Neuronal stem cell (in vitro differentiated cells): Measurements from ENCODE around the gene XAB2.
A peak's percentile ranks its signal among the peaks of the same experiment; 100 is the strongest.

Source experiments
- DNase-seq: peaks from one replicate; pipeline ENCODE4 v3.0.0-alpha.2; 2013; ENCODE audit warnings: low spot score
- H2AFZ ChIP-seq: one replicate; pipeline ENCODE4 v1.6.1; 2013; ENCODE audit warnings: mild to moderate bottlenecking, low read length, inconsistent platforms
- H2AK5ac ChIP-seq: 2 replicates; pipeline ENCODE4 v1.6.1; 2013; ENCODE audit warnings: low read depth, mild to moderate bottlenecking, inconsistent platforms, low read length, moderate library complexity, mixed read lengths
- H2BK120ac ChIP-seq: 2 replicates; pipeline ENCODE4 v1.6.1; 2013; ENCODE audit warnings: low read depth, mild to moderate bottlenecking, inconsistent platforms, low read length, moderate library complexity, mixed read lengths
- H2BK12ac ChIP-seq: one replicate; pipeline ENCODE4 v1.6.1; 2013; ENCODE audit warnings: low read length, inconsistent platforms
- H2BK15ac ChIP-seq: 2 replicates; pipeline ENCODE4 v1.6.1; 2013; ENCODE audit warnings: mild to moderate bottlenecking, low read length, inconsistent platforms, mixed read lengths
- H2BK5ac ChIP-seq: one replicate; pipeline ENCODE4 v1.6.1; 2013; ENCODE audit warnings: inconsistent platforms, mild to moderate bottlenecking, low read length, moderate library complexity
- H3K14ac ChIP-seq: one replicate; pipeline ENCODE4 v1.6.1; 2013; ENCODE audit warnings: low read length, inconsistent platforms
- H3K18ac ChIP-seq: 2 replicates; pipeline ENCODE4 v1.6.1; 2013; ENCODE audit warnings: low read length, inconsistent platforms
- H3K23ac ChIP-seq: 2 replicates; pipeline ENCODE4 v1.6.1; 2013; ENCODE audit warnings: low read depth, mild to moderate bottlenecking, mixed read lengths, low read length, inconsistent platforms; ENCODE audit not compliant: poor library complexity
- H3K27ac ChIP-seq: replicated peaks from 3 replicates; pipeline ENCODE4 v1.5.1; 2013; ENCODE audit warnings: low read length, inconsistent platforms
- H3K27me3 ChIP-seq, 3 experiments: 2 replicates each; pipeline ENCODE4 v1.6.1; 2013; ENCODE audit warnings: low read length in 3 of 3, mild to moderate bottlenecking in 2 of 3, inconsistent platforms in 1 of 3, low read depth in 1 of 3, mixed read lengths in 1 of 3, moderate library complexity in 1 of 3; ENCODE audit not compliant: control insufficient read depth in 3 of 3, insufficient read depth in 3 of 3
- H3K36me3 ChIP-seq, 2 donors: replicated peaks in 1 of 2; 2 replicates each; pipeline ENCODE4 v1.6.1; 2013; ENCODE audit warnings: low read length in 2 of 2; ENCODE audit not compliant: control insufficient read depth in 2 of 2, insufficient read depth in 2 of 2
- H3K4ac ChIP-seq: 2 replicates; pipeline ENCODE4 v1.6.1; 2013; ENCODE audit warnings: inconsistent platforms, mild to moderate bottlenecking, low read length, moderate library complexity
- H3K4me1 ChIP-seq, 2 donors: 1 replicate in 1 of 2; 2 replicates in 1 of 2; pipeline ENCODE4 v1.6.1; 2013; ENCODE audit warnings: low read length in 2 of 2, low read depth in 1 of 2; ENCODE audit not compliant: control insufficient read depth in 2 of 2, insufficient read depth in 1 of 2
- H3K4me2 ChIP-seq: one replicate; pipeline ENCODE4 v1.6.1; 2013; ENCODE audit warnings: mild to moderate bottlenecking, low read length, inconsistent platforms; ENCODE audit not compliant: insufficient read depth, poor library complexity, severe bottlenecking
- H3K4me3 ChIP-seq, 2 donors: 2 replicates each; pipeline ENCODE4 v1.5.1; 2013; ENCODE audit warnings: low read length in 2 of 2, mild to moderate bottlenecking in 2 of 2, inconsistent platforms in 1 of 2, moderate library complexity in 1 of 2
- H3K79me1 ChIP-seq: one replicate; pipeline ENCODE4 v1.6.1; 2013; ENCODE audit warnings: low read depth, mild to moderate bottlenecking, inconsistent platforms, low read length, moderate library complexity
- H3K9ac ChIP-seq: one replicate; pipeline ENCODE4 v1.6.1; 2013; ENCODE audit warnings: mild to moderate bottlenecking, low read depth, low read length, inconsistent platforms; ENCODE audit not compliant: poor library complexity
- H3K9me3 ChIP-seq, 2 donors: replicated peaks in 1 of 2; 2 replicates each; pipeline versions ENCODE3 to v1.6.1; 2013; ENCODE audit warnings: low read length in 2 of 2, mild to moderate bottlenecking in 2 of 2, inconsistent platforms in 1 of 2, low read depth in 1 of 2, mixed read lengths in 1 of 2, moderate library complexity in 1 of 2; ENCODE audit not compliant: control insufficient read depth in 2 of 2, insufficient read depth in 1 of 2
- H4K8ac ChIP-seq: one replicate; pipeline ENCODE4 v1.6.1; 2013; ENCODE audit warnings: low read depth, mild to moderate bottlenecking, inconsistent platforms, low read length, moderate library complexity
- H4K91ac ChIP-seq: one replicate; pipeline ENCODE4 v1.6.1; 2013; ENCODE audit warnings: low read length, low read depth, mild to moderate bottlenecking, inconsistent platforms; ENCODE audit not compliant: poor library complexity
- WGBS, 2 donors: extraction: QIAGEN DNeasy Blood & Tissue Kit; methylation state at CpG; one replicate each; pipeline ENCODE4 v1.1.7; 2013; ENCODE audit warnings: missing lambda C conversion rate in 2 of 2, mixed read lengths in 1 of 2; ENCODE audit not compliant: insufficient read length in 2 of 2, insufficient replicate concordance in 1 of 2; ENCODE audit errors: extremely low coverage in 2 of 2; 5-methylcytosine and 5-hydroxymethylcytosine counted together

XAB2 gene

DNA sequence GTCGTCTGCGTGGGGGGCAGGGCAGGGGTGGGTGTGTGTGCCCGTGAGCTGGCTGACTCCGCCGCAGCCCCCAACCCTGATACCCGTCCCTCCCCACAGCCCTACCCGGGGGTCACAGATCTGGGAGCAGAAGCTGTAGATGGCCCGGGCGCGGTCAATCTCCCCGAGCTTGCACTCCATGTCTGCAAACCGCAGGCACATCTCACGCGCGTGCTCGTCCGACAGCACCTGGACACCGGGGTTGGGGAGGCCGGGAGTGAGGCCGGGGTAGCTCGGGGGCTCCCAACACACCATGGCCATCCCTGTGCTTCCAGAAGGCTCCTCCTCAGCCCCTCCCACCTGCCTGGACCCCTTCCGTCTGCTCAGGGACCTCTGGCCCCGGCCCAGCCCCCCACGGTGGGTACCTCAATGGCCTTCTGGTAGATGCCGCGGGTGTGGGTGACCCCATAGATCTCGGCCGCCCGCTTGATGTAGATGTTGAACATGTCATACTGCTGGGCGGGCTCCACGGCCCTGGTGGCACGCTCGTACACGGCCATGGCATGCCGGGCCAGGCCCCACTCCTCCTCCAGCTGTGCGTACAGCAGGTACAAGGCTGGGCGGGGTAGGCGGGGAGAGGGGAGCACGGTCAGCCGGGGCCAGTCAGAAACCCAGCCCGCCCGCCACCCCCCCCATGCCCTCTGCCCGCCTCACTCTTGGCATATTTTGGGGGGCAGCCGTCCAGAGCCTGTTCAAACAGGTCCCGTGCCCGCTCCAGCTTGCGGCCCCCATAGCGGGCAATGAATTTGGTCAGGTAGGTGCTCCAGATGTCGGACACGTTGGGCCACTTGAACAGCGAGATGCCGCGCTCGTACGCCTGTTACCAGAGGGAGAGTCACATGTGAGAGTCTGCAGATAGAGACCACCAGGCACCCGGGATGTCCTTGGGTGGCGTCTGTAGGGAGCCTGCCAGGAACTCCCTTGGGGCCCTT, 8.6 kb downstream of the XAB2 start:
- Histone ChIP-seq H3K4me1 (no peaks in the 10 kb centered on the region), H3K18ac (no peak overlapping the region), H2BK12ac (no peak overlapping the region), H3K27ac (no peak overlapping the region), H4K8ac (no peak overlapping the region), H2BK120ac (no peak overlapping the region), H4K91ac (no peak overlapping the region), H3K23ac (no peak overlapping the region), H3K9me3 (no peaks in the 10 kb centered on the region), H3K36me3 (peaks cover 44 to 75% of the 10 kb centered on the region in 2 donors), H2AFZ (no peak overlapping the region), H3K27me3 (no peaks in the 10 kb centered on the region), H3K4me2 (no peak overlapping the region), H2BK15ac (no peak overlapping the region), H3K4ac (no peak overlapping the region), H3K79me1 (peaks cover 11% of the 10 kb centered on the region), H3K9ac (peak overlapping the region; percentile 44), H3K14ac (no peak overlapping the region), H3K4me3 (no peak overlapping the region), H2BK5ac (peak overlapping the region; percentile 24), H2AK5ac (no peak overlapping the region)
- DNase-seq: no peak
- WGBS, 2 donors: no CpG with 5 or more reads among the region's 57 CpGs

DNA sequence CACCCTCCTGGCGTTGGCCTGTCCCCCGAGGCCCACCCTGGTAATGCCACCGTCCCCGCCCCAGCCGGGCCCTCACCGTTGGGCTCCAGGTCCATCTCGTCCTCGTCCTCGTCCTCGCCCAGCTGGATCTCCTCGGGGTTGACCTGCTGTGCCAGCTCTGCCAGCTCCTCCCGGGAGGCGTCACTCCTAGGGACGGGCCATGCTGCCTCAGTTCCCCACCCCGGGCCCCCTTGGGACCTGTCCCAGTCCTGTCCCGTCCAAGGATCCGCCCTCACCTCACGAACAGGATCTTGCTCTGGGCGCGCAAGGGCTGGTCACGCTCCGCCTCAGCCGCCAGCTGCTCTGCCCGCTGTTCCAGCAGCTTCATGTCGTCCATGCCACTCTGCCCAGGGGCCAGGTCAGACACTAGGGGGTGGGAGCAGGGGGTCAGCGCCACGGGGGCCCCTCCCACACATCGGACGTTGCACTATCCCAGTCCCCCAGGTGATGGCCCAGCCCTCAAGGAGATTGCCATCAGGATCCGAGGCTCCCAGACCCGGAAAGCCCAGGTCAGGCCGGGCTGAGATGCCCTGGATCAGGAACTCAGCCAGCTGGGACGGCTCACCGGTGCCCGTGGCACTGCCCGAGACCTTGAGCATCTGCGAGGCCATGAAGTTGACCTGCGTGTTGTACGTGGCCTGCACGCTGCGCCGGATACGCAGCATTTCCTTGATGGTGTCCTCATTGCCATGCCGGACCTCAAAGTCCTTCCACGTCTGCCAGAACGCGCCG, 9.5 kb downstream of the XAB2 start:
- Histone ChIP-seq H3K4me2 (no peak overlapping the region), H3K18ac (no peak overlapping the region), H4K8ac (no peak overlapping the region), H2AFZ (no peak overlapping the region), H3K4me1 (no peaks in the 10 kb centered on the region), H3K79me1 (peaks cover 7% of the 10 kb centered on the region), H2BK5ac (no peak overlapping the region), H3K9ac (no peak overlapping the region), H4K91ac (no peak overlapping the region), H3K9me3 (no peaks in the 10 kb centered on the region), H3K4me3 (no peak overlapping the region), H3K23ac (no peak overlapping the region), H3K27ac (no peak overlapping the region), H2BK120ac (no peak overlapping the region), H2BK15ac (no peak overlapping the region), H2BK12ac (no peak overlapping the region), H3K27me3 (no peaks in the 10 kb centered on the region), H3K4ac (no peak overlapping the region), H3K36me3 (peaks cover 41 to 71% of the 10 kb centered on the region in 2 donors), H3K14ac (no peak overlapping the region), H2AK5ac (peak overlapping the region; percentile 56)
- no peak for DNase-seq
- WGBS, 2 donors: no CpG with 5 or more reads among the region's 48 CpGs

DNA sequence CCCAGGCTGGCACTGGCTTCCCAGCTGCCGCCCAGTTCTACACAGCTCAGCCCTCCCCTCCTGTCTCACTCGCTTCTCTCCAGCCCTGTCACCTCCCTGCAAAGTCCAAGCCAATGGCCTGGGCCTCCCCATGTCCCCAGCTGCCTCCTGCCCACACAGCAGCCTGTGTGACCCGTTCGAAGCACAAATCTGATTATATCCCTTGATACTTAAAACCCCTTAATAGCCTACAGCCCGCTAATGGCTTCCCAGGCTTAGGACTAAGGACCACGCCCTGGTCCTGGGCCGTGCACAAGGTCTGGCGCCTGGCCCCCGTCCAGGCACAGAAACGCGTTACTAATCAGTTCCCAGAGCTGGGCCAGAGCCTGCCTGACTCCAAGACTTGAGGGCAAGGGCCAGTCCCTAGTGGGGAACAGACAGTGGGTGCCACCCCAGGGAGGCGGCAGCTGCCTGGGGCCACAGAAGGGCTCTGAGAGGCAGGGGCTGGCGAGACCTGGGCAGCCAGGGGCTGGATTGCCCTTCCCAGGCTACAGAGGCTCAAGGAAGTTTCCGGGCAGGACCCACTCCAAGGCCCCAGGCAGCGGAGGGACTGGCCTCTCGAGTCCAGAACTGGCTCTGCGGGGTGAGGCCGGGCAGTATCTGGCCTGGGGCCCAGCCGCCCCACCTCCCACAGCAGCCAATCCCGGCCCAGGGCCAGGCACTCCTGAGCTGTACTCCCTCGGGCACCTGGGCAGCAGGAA, 10.4 kb downstream of the XAB2 start:
- Histone ChIP-seq H3K4ac (no peak overlapping the region), H4K91ac (no peak overlapping the region), H2BK12ac (no peak overlapping the region), H3K4me1 (no peaks in the 10 kb centered on the region), H3K4me2 (no peak overlapping the region), H4K8ac (no peak overlapping the region), H3K27me3 (no peaks in the 10 kb centered on the region), H3K79me1 (peaks cover 7% of the 10 kb centered on the region), H3K9me3 (no peaks in the 10 kb centered on the region), H2BK15ac (no peak overlapping the region), H3K36me3 (peaks cover 43 to 65% of the 10 kb centered on the region in 2 donors), H2AFZ (no peak overlapping the region), H3K27ac (no peak overlapping the region), H3K4me3 (no peak overlapping the region), H2BK5ac (no peak overlapping the region), H3K18ac (no peak overlapping the region), H3K14ac (no peak overlapping the region), H3K9ac (peak overlapping the region; percentile 15), H2AK5ac (no peak overlapping the region), H2BK120ac (no peak overlapping the region), H3K23ac (no peak overlapping the region)
- no peak for DNase-seq
- WGBS, 2 donors: no CpG with 5 or more reads among the region's 21 CpGs
